HUDEP-2 (cell line): Measurements from ENCODE around the gene RBM42.
"Not testable (repeated sequence)": the region's sequence is repeated elsewhere in the genome, so short reads cannot be mapped to it uniquely, and the experiment has no call there.

Experiments used
- DNase-seq, 76 experiments: peaks; one replicate each; lab custom pipeline; 2025; ENCODE audit not compliant: unreplicated experiment in 76 of 76; lab: John Stamatoyannopoulos, UW

Gene RBM42

GRCh38 chr19:35628565-35629331, at the start of gene RBM42:
Gene RBM42, plus strand, starts transcription at chr19:35629036. Its CDS starts 118 bp downstream, at chr19:35629154.
- DNase-seq: peak; percentile 71 to 100 (median 99)

- no peak for DNase-seq
These were observed 46.1 kb upstream of the RBM42 start for GRCh38 chr19:35582760-35583159.

- peak in 11 of 76 experiments; percentile 10 to 27 (median 17) for DNase-seq
These were observed 43.0 kb upstream of the RBM42 start, which contains the start of gene PMIS2 for GRCh38 chr19:35585848-35586247. Gene PMIS2, plus strand, starts transcription at chr19:35586173. Its CDS starts 87 bp downstream, at chr19:35586260.

GRCh38 chr19:35587321-35587720, 41.5 kb upstream of the RBM42 start:
- DNase-seq: peak in 1 of 76 experiments; percentile 26

- no peak for DNase-seq
These were observed 38.0 kb upstream of the RBM42 start for GRCh38 chr19:35590875-35591274.

GRCh38 chr19:35592226-35592625, 36.6 kb upstream of the RBM42 start:
- peak in 10 of 76 experiments; percentile 6 to 31 (median 12) for DNase-seq

- not testable (repeated sequence) for DNase-seq
These were observed 33.8 kb upstream of the RBM42 start for GRCh38 chr19:35595026-35595425.

GRCh38 chr19:35595928-35596327, 32.9 kb upstream of the RBM42 start:
- DNase-seq: no peak

- DNase-seq: peak in 3 of 76 experiments; percentile 7 to 20 (median 8)
These were observed 32.4 kb upstream of the RBM42 start for GRCh38 chr19:35596366-35596999.

GRCh38 chr19:35601971-35602370, 26.9 kb upstream of the RBM42 start:
- DNase-seq: no peak

- DNase-seq: not testable (repeated sequence)
These were observed 24.4 kb upstream of the RBM42 start for GRCh38 chr19:35604436-35604835.

GRCh38 chr19:35607170-35607569, 21.7 kb upstream of the RBM42 start:
- not testable (repeated sequence) for DNase-seq

- no peak for DNase-seq
These were observed 21.2 kb upstream of the RBM42 start for GRCh38 chr19:35607661-35608060.

- no peak for DNase-seq
These were observed 20.6 kb upstream of the RBM42 start for GRCh38 chr19:35608251-35608650.

- peak in 1 of 76 experiments; percentile 5 for DNase-seq
These were observed 18.9 kb upstream of the RBM42 start for GRCh38 chr19:35609851-35610353.

- no peak for DNase-seq
These were observed 16.6 kb upstream of the RBM42 start for GRCh38 chr19:35612224-35612558.

GRCh38 chr19:35612559-35613321, 16.1 kb upstream of the RBM42 start, which contains the start of gene HAUS5:
Gene HAUS5, plus strand, starts transcription at chr19:35612735. Its CDS starts 60 bp downstream, at chr19:35612795.
- DNase-seq: peak in 75 of 76 experiments; percentile 57 to 98 (median 93)

- no peak for DNase-seq
These were observed 15.3 kb upstream of the RBM42 start for GRCh38 chr19:35613574-35613973.

GRCh38 chr19:35615036-35615435, 13.8 kb upstream of the RBM42 start:
- DNase-seq: no peak

- DNase-seq: no peak
These were observed 10.0 kb upstream of the RBM42 start for GRCh38 chr19:35618857-35619256.
